ENCODE results near the gene GDF11. TPM values are rescaled to one million over a fixed set of nuclear protein-coding genes. Genes with fewer than 3 reads are reported as not detected.
A peak's percentile ranks its signal among the peaks of the same experiment; 100 is the strongest.

The GDF11 gene
- total and polyA plus RNA-seq, 2 of the 8 experiments (the other 6 are each of a cell fraction or from before 2014, with no cell fraction given): 12.1 to 15.1 TPM

DNA sequence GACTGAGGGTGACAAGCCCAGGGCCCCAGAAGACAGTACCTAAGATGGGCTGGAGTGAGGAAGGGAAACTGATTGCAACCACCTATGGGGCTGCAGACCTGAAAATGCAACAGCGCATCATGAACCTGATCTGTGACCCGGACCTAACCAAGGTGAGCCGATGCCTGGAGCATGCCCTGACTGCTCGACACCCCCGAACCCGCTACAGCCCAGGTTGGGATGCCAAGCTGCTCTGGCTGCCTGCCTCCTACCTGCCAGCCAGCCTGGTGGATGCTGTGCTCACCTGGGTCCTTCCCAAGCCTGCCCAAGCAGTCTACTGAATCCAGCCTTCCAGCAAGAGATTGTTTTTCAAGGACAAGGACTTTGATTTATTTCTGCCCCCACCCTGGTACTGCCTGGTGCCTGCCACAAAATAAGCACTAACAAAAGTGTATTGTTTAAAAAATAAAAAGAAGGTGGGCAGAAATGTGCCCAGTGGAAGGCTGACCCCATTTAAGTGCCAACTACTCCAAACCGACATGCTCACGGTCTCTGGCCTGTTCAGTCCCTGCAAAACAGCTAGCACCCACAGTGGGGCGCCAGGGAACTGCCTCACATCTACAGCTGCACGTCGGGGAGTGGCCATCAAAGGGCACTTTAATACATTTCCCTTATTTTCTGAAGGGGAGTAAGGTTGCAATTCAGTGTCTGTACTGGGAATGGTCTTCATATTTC lies 18.5 kb upstream of the GDF11 start (continued):
- TF ChIP-seq, protein P1, sequence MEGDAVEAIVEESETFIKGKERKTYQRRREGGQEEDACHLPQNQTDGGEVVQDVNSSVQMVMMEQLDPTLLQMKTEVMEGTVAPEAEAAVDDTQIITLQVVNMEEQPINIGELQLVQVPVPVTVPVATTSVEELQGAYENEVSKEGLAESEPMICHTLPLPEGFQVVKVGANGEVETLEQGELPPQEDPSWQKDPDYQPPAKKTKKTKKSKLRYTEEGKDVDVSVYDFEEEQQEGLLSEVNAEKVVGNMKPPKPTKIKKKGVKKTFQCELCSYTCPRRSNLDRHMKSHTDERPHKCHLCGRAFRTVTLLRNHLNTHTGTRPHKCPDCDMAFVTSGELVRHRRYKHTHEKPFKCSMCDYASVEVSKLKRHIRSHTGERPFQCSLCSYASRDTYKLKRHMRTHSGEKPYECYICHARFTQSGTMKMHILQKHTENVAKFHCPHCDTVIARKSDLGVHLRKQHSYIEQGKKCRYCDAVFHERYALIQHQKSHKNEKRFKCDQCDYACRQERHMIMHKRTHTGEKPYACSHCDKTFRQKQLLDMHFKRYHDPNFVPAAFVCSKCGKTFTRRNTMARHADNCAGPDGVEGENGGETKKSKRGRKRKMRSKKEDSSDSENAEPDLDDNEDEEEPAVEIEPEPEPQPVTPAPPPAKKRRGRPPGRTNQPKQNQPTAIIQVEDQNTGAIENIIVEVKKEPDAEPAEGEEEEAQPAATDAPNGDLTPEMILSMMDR (IDR thresholded peaks at IDR 0.05; ENCODE audit: control extremely low read depth in 1 of 3, insufficient read depth in 1 of 3, low read depth in 1 of 3, low read length in 3 of 3): peak; percentile 73 to 86 (median 77)
- no peak for TF ChIP-seq SP4 (IDR thresholded peaks at IDR 0.05; ENCODE audit: low read length)
- no peak for TF ChIP-seq BACH1 (IDR thresholded peaks at IDR 0.05; ENCODE audit: low read length)
- TF ChIP-seq, protein P2, sequence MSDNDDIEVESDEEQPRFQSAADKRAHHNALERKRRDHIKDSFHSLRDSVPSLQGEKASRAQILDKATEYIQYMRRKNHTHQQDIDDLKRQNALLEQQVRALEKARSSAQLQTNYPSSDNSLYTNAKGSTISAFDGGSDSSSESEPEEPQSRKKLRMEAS (IDR thresholded peaks at IDR 0.05): no peak

Data from H1 (cell line).